HG03432 (cell line): Measurements from ENCODE around the gene TCF7L2.

Source experiments
- ATAC-seq: cut with Tn5 transposase; IDR thresholded peaks from one replicate; pipeline ENCODE4 v1.9.1; 2021; ENCODE audit warnings: mild to moderate bottlenecking, moderate library complexity; ENCODE audit not compliant: unreplicated experiment

TCF7L2 gene

DNA sequence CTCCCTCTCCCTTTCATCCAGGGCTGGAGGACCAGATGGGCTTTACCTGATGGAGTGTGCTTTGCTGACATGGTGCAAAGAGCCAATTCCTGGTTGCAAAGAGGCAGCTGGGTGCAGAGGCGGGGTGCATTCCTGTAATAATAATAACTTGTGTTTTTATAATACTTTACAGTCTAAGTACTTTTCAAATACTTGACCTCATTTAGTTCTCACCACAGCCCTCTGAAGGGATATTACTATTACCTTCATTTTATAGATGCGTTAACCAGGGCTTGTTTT lies 70.4 kb downstream of the TCF7L2 start:
- ATAC-seq: no peak

- no peak for ATAC-seq
Measured at GRCh38 chr10:113020838-113021237, 70.8 kb downstream of the TCF7L2 start.

DNA sequence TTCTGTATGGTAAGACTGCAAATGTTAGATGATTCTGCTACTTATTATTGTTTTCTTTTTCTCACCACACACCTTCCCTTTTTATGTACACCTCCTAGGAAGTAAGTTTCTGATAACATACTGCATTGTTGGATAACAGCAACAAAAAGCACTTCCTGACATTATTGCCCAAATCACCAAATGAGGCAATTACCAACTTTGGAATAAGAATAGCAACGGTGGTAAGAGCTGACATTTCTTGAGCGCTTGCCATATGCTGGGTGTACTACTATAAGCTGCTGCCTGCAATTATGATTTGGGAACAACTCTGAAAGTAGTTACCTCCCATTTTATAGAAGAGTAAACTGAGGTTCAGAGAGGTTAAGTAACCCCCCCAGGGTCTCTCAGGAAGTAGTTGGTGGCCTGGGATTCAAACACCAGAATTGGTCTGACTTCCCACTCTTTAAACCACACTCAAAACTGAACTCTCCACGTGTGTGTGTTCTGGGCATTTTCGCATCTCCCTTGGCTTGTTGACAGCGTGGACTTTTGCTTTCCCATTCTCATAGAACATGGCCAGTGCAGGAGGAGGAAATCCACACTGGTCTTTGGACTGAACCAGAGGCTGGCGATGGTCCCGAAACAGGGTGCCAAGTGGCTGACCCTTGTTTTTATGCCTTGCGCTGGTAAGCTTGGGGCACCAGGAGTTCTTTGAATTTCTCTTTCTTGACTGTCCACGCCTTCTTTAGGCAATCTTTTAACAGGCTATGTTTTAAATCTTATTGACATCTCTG lies 71.4 kb downstream of the TCF7L2 start:
- ATAC-seq: no peak

DNA sequence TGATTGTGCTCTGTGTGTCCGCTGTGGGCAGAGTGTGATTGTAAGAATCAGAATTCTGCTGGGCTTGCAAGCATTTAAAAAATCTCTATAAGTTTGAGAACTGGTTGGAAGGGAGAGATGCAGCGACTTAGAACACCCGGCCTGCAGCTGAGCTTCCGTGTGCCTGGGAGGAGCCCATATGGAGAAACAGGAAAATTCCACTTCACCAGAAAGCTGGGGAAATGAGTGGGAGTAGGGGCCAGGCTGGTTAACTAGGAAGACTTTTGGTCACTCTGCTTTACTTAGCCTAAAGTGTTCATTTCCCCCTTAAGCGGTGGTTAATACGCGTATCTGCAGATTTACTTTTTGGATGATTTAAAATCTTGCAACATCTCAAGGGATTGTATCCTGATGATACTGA lies 72.2 kb downstream of the TCF7L2 start:
- ATAC-seq: no peak

- ATAC-seq: no peak
Measured at GRCh38 chr10:113023017-113023416, 73.0 kb downstream of the TCF7L2 start.

DNA sequence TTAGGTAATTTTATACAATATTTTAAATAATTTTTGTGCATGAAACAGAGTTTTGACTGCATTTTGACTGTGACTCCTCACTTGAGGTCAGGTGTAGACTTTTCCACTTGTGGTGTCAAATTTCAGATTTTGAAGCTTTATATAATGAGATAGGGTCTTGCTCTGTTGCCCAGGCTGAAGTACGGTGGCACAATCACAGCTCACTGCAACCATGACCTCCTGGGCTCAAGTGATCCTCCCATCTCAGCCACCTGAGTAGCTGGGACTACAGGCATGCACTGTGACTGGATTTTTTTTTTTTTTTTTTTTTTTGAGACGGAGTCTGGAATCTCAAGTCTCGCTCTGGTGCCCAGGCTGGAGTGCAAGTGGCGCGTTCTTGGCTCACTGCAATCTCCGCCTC lies 74.9 kb downstream of the TCF7L2 start:
- ATAC-seq: no peak

GRCh38 chr10:113025487-113025886 lies 75.4 kb downstream of the TCF7L2 start:
- no peak for ATAC-seq

GRCh38 chr10:113026679-113027078 lies 76.6 kb downstream of the TCF7L2 start:
- no peak for ATAC-seq

GRCh38 chr10:113027230-113027573 lies 77.2 kb downstream of the TCF7L2 start:
- no peak for ATAC-seq

DNA sequence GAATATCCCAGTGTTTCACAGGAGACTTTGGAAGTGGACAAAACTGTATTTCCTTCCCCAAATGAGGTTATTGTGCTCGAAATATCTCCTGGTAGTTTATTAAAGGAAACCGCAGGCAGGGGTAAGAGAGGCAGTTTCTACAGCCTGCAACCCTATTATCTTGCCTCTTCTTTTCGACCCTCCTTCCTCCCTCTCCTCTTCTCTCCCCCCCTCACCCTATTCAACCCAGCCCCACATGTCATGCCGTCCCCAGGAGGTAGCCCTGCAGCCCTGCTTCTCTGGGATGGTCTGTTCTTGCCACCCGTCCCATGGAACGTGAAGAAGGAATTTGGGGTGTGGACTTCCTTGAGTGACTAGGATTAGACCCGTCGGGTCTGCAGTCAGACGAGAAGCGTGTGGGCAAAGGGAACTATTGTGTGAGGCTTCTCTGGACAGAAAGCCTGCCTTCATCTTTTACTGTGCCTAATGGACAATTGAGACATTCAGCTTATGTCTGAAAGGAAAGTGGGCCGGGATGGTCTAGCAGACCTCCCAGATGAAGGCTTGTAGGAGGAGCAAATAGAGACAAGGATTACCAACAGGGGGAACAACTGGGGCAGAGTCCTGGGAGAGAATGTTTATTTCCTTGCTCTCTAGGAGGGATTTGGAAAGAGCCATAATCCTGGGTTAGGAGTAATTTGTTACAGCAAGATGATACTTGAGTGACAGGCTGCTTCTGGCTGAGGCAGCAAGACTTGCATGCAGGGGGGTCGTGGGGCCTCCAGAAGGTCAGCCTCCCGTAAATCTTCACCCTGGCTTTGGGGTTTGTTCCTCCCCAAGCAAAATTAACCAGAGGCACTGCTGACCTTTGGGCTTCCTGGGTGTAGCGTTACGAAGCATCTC lies 77.8 kb downstream of the TCF7L2 start:
- ATAC-seq: no peak

DNA sequence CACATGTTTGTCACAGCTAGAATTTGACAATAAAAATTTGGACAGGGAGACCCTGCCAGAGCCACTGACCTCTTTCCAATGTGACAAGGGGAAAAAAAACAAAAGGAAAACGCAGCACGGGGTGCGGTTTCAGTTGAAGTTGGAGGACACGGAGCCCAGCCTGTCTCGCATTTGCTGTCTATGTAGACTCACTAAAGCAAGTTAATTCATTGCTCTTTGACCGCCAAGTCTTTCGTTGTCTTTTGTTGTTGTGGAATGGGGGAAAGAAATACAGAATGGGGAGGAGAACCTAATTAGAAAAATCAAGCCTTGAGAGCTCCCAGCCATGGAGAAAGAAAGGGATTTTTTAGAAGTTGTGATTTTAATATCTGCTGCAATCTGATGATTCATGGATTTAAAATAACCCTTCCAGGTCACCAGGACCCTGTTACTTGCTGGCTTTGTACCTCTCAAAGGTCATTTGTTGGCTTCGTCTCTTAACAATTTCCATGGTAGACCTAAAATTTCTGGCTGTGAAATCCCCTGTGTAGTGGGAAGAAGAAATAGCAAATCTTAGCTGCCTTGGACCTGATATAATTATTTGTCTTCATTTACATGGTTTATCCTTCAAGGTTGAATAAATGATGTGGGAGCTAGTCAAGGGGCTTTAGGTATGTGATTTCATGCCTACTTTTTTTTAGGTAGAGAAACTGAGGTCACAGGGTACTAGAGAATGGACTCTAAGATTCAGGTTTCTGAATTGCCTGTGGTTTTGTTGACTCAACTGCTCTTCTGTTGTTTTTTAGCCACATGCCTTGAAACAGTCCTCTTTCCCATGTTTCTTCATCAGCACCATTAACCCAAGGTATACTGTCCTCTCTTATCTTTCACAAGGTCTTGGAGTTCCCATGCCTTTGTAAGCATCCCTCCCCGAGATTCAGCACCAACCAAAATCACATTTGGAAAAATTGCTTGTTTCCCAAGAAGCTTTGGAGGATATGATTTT lies 78.7 kb downstream of the TCF7L2 start:
- no peak for ATAC-seq

- no peak for ATAC-seq
Measured at GRCh38 chr10:113030453-113030852, 80.4 kb downstream of the TCF7L2 start.

DNA sequence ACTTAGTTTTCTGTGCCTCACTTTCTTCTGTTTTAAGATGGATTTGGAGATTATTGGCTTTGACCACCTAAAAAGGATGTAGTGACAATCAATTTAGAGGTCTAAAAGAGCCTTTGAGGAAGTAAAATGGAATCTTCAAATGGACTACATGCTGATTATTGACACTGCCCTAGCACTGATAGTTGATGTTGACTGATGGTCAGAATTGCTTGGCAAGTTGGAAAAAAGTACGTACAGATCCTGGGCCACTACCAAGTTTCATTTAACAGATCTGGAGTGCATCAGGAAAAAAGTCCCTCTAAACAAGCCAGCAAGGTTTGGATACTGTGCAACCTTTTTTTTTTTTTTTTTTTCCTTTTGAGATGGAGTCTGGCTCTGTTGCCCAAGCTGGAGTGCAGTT lies 81.1 kb downstream of the TCF7L2 start:
- ATAC-seq: no peak

GRCh38 chr10:113033991-113034390 lies 83.9 kb downstream of the TCF7L2 start:
- ATAC-seq: no peak

GRCh38 chr10:113035732-113036312 lies 85.8 kb downstream of the TCF7L2 start:
- no peak for ATAC-seq

DNA sequence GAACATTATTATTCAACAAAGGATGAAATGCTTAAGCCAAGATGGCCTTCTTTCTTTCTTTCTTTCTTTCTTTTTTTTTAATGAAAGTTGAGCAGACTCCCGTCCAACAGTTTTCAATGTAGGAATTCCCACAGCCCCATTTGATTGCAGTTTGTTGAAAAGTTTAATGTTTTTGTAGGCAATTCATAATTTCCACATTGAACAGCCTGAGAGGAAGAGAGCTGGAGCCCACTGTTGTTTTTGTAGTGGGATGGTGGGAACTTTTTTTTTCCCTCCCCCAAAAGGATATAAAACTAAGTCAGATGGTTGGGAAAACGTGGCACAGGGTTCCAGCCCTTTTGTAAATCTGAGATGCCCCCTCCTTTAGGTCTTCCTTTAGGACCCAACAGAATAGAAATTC lies 86.6 kb downstream of the TCF7L2 start:
- no peak for ATAC-seq

DNA sequence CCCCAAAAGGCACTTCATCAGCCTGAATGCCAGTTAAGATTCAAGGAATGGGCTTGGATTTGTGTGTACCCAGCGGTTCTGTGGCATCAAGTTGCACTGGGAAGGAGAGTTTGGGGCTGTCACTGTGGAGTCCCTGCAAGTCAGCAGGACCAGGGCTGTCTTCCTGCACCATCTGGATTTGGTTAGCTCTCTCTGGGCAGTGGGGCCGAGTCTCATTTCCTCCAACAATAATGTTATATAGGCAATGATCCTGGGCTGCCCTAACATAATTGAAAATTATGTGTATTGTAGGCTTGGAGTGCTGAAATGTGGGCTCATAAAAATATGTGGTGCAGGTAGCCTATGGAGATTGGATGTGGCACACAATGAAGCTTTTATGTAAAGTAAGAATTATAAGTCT lies 87.2 kb downstream of the TCF7L2 start:
- ATAC-seq: no peak

DNA sequence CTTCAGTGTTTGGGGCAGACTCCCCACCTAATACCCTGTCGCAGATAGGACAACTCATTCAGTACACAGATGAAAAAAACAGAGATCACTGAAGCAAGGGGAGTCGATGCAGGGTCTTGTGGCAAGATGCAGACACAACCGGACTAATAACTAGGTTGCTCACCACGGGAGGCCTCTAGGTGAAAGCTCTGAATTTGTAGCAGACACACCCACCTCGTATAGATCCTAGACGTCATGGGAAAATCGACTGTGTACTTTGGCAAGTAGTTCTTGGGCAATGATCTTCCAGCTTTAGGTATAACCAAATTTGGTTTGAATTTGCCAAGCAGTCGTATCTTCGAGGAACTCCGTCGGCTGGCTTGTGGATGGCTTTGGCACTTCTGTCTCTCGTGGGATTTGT lies 88.1 kb downstream of the TCF7L2 start:
- no peak for ATAC-seq

- no peak for ATAC-seq
Measured at GRCh38 chr10:113038985-113039384, 88.9 kb downstream of the TCF7L2 start.

GRCh38 chr10:113041324-113041723 lies 91.3 kb downstream of the TCF7L2 start:
- ATAC-seq: no peak
